ENCODE data around the gene WDR90. TPM values are rescaled to one million over a fixed set of nuclear protein-coding genes. Genes with fewer than 3 reads are reported as not detected.

Gene WDR90
- total and polyA plus RNA-seq, 2 of the 13 experiments (the other 11 are each of a cell fraction or from before 2014, with no cell fraction given): 14.9 to 28.9 TPM

GRCh38 chr16:642189-643049 is 6.7 kb upstream of the WDR90 start:
- Histone ChIP-seq H2AFZ (ENCODE audit: low read length) (no peak overlapping the region), H3K27ac (ENCODE audit: extremely low read length, insufficient read depth, low read length) (peak overlapping the region; percentile 94), H3K9me3 (ENCODE audit: low read length) (no peaks in the 10 kb centered on the region), H3K79me2 (ENCODE audit: insufficient read depth, low read length) (peaks cover 27% of the 10 kb centered on the region), H3K4me3 (replicated peaks in 1 of 3; ENCODE audit: insufficient read depth in 1 of 3, low read depth in 2 of 3, low read length in 3 of 3) (peak overlapping the region; percentile 59 to 89 (median 82)), H3K9ac (ENCODE audit: insufficient read depth, low read depth, low read length) (peak overlapping the region; percentile 94), H4K20me1 (ENCODE audit: insufficient read depth, low read length) (peaks cover 4% of the 10 kb centered on the region; the same call in 1 of the 2 replicates), H3K27me3 (ENCODE audit: control insufficient read depth in 1 of 2, insufficient read depth in 2 of 2, low read length in 2 of 2) (no peaks in the 10 kb centered on the region), H3K4me2 (ENCODE audit: low read depth, low read length) (peak overlapping the region; percentile 98), H3K36me3 (replicated peaks in 1 of 2; ENCODE audit: control insufficient read depth in 1 of 2, insufficient read depth in 2 of 2, low read length in 2 of 2) (no peaks in the 10 kb centered on the region), H3K4me1 (ENCODE audit: insufficient read depth, low read length) (peaks cover 69% of the 10 kb centered on the region)
- intact Hi-C loops (cut with micrococcal nuclease; ENCODE audit: unreplicated experiment): loop anchor here (10.0 kb wide), 1 partner anchor 58 kb away; no protein-coding TSS in a partner anchor
- DNase-seq (ENCODE audit: low spot score): peak; percentile 60
- in situ Hi-C loops (cut with HindIII; ENCODE audit: extremely low pct_ligation_motif_present, low pct_unique_long_range_greater_than_20kb): no loop called here
- CTCF ChIA-PET (ENCODE audit: low intra/inter-chr PET ratio, low total read pairs): no interaction called here
- BruUV-seq (replicated peaks): TSS peak; percentile 43
- FAIRE-seq: no peak
- peak; percentile 28 for ATAC-seq
- 2% methylated on average over 7 of the region's 72 CpGs for WGBS (ENCODE audit: low lambda C conversion rate)
- POLR2A ChIA-PET: interaction anchor here (0.6 to 2.0 kb wide), 7 partner anchors 10 to 63 kb away, joined by 3 to 7 read pairs (median 4); partner anchors contain the start of genes RHBDL1 and STUB1
- 0 out of 2 replicates have a peak, but pooled peaks have one; percentile 52 for TF ChIP-seq ZNF710 (CRISPR knock-in tag; IDR thresholded peaks at IDR 0.05; ENCODE audit: borderline replicate concordance)
- 0 out of 2 replicates have a peak, but pooled peaks have one; percentile 36 for TF ChIP-seq ZBTB38 (CRISPR knock-in tag; IDR thresholded peaks at IDR 0.05)
- peak; percentile 68; the same call in 1 of the 2 replicates for TF ChIP-seq ZNF317 (CRISPR knock-in tag; IDR thresholded peaks at IDR 0.05)
- TF ChIP-seq HNF4G (IDR thresholded peaks at IDR 0.05; ENCODE audit: borderline replicate concordance, low read depth, low read length): no peak
- 0 out of 2 replicates have a peak, but pooled peaks have one; percentile 24 for TF ChIP-seq HNF4G (CRISPR knock-in tag; IDR thresholded peaks at IDR 0.05; ENCODE audit: borderline replicate concordance, low read depth)
- TF ChIP-seq ZNF766 (CRISPR knock-in tag; IDR thresholded peaks at IDR 0.05; ENCODE audit: borderline replicate concordance): 0 out of 2 replicates have a peak, but pooled peaks have one; percentile 50
- TF ChIP-seq ZNF530 (CRISPR knock-in tag; IDR thresholded peaks at IDR 0.05; ENCODE audit: low read depth): 0 out of 2 replicates have a peak, but pooled peaks have one; percentile 58
- TF ChIP-seq SRSF4 (IDR thresholded peaks at IDR 0.05; ENCODE audit: low read depth, low read length, poor library complexity, severe bottlenecking): no peak
- no peak for TF ChIP-seq TBP (CRISPR knock-in tag; IDR thresholded peaks at IDR 0.05)
- no peak; the same call in 1 of the 2 replicates for TF ChIP-seq KDM5B (CRISPR knock-in tag; IDR thresholded peaks at IDR 0.05; ENCODE audit: borderline replicate concordance)
- no peak for TF ChIP-seq NFIB (CRISPR knock-in tag; IDR thresholded peaks at IDR 0.05; ENCODE audit: borderline replicate concordance)
- TF ChIP-seq MEF2D (CRISPR knock-in tag; IDR thresholded peaks at IDR 0.05): peak; percentile 8; the same call in 1 of the 2 replicates
- TF ChIP-seq MTA3 (CRISPR knock-in tag; IDR thresholded peaks at IDR 0.05): no peak
- TF ChIP-seq EEA1 (CRISPR knock-in tag; IDR thresholded peaks at IDR 0.05; ENCODE audit: borderline replicate concordance): no peak
- no peak for TF ChIP-seq ZNF20 (CRISPR knock-in tag; IDR thresholded peaks at IDR 0.05)
- TF ChIP-seq MYNN (CRISPR knock-in tag; IDR thresholded peaks at IDR 0.05; ENCODE audit: low read depth): no peak
- TF ChIP-seq KLF15 (CRISPR knock-in tag; IDR thresholded peaks at IDR 0.05; ENCODE audit: borderline replicate concordance): 0 out of 2 replicates have a peak, but pooled peaks have one; percentile 41
- TF ChIP-seq ZNF607 (CRISPR knock-in tag; IDR thresholded peaks at IDR 0.05; ENCODE audit: borderline replicate concordance): peak; percentile 27; the same call in 1 of the 2 replicates
- no peak for TF ChIP-seq MLLT10 (CRISPR knock-in tag; IDR thresholded peaks at IDR 0.05)
- TF ChIP-seq ZNF552 (CRISPR knock-in tag; IDR thresholded peaks at IDR 0.05; ENCODE audit: borderline replicate concordance): 0 out of 2 replicates have a peak, but pooled peaks have one; percentile 41
